Skin epidermis (tissue), 12 donors: ENCODE results near the gene MMEL1.
"Not testable (repeated sequence)": the region's sequence is repeated elsewhere in the genome, so short reads cannot be mapped to it uniquely, and the experiment has no call there.

Source experiments
- H3K27ac ChIP-seq, 21 experiments: fragments of 200-600 bp; sonication (generic) in 11 of 21; one replicate each; pipeline ENCODE4 v1.5.0; 2020; ENCODE audit warnings: mild to moderate bottlenecking in 3 of 21, inconsistent platforms in 2 of 21, moderate library complexity in 2 of 21
- H3K4me3 ChIP-seq, 7 experiments: fragments of 200-600 bp; sonication (generic) in 2 of 7; one replicate each; pipeline ENCODE4 v1.5.0; 2020; ENCODE audit warnings: inconsistent platforms in 2 of 7, mild to moderate bottlenecking in 2 of 7, moderate library complexity in 1 of 7

The MMEL1 gene

DNA sequence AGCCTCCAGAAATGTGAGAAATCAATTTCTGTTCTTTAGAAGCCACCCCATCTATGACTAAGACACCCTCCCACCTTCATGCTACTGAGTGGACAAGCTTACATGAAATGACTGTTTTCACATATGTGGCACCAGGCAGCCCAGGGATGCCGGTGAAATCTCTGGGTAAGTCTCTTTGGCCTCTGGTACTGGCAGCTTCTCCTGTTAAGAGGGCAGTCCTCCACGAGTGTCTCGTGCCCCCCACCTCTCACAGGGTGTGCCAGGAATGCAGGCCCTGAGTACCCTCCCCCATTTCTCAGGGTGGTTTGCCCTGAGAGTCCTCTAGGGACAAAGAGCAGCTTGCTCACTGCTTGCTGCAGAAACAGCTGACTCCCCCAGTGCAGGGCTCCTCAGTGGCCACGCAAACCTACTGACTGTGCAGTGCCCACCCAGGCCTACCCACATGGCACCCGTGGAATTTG lies 49.5 kb downstream of the MMEL1 start:
- no peak overlapping the region for H3K4me3 ChIP-seq
- H3K27ac ChIP-seq: peak overlapping the region in 9 of 21 experiments; percentile 26 to 99 (median 96)

- H3K27ac ChIP-seq: peak overlapping the region in 2 of 21 experiments; percentile 29 to 60
These were observed 50.4 kb downstream of the MMEL1 start for GRCh38 chr1:2582391-2582790.

DNA sequence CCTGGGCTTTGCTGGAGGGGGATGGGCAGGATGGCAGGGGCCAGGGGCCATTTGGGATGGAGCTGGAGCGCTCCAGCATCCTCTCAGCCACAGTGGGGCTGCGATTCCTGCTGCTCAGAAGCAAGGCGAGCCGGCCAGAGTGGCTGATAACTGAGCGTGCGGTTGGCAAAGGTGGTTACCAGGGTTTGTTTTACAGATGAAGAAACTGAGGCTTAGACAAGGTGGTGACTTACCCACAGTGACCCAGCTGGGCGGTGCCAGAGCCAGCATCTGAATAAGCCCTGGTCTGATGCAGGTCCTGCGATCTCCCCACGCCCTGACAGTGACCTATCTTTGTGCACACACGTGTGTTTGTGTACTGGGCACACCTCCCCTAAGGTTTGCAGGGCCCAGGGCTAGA lies 52.1 kb downstream of the MMEL1 start:
- H3K27ac ChIP-seq: peak overlapping the region in 1 of 21 experiments; percentile 24
- H3K4me3 ChIP-seq: no peak overlapping the region

More at GRCh38 chr1:2582391-2582790, 50.4 kb downstream of the MMEL1 start:
- no peak overlapping the region for H3K4me3 ChIP-seq

DNA sequence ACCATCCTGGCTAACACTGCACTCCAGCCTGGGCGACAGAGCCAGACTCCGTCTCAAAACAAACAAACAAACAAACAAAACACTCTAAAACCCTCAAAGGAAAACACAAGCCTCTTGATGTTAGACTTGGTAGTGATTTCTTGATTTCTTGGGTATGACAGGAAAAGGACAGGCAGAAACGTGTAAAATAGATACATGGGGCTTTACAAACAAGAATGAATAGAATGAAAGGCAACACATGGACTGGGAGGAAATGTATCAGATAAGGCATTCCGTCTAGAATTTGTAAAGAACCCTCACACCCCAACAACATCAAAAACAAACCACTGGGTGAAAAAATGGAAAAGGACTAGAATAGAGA lies 54.1 kb downstream of the MMEL1 start:
- Histone ChIP-seq H3K4me3 (no peak overlapping the region), H3K27ac (peak overlapping the region in 20 of 21 experiments; percentile 72 to 99 (median 86))

DNA sequence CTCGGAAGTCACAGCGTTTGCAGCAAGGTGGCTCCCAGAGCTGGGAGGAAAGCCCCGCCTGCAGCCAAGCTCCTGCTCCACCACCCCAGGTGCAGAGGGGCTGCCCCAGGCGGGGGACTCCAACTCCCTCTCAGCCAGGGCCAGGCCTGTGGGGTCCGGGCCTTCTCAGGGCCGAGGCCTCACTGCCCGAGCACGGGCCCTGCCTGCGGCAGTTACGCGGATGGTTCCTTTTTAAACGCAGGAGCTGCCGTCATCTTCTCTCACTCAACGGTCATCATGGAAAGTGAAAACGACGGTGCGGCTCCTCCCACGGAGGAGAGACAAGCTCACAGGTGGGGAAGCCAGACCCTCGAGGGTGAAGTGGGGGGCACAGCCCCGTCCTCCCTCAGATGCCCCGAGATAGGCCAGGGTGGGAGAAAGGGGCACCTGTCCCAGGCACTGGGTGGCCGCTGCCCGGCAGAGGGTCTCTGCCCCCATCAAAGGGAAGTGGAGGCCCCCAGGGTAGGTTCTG lies 55.2 kb downstream of the MMEL1 start:
- Histone ChIP-seq H3K27ac (peak overlapping the region; percentile 26 to 99 (median 85)), H3K4me3 (peak overlapping the region in 2 of 7 experiments; percentile 11 to 12)

GRCh38 chr1:2575801-2576663 lies 56.8 kb downstream of the MMEL1 start:
- Histone ChIP-seq H3K4me3 (no peak overlapping the region), H3K27ac (peak overlapping the region in 14 of 21 experiments; percentile 1 to 99 (median 54))

GRCh38 chr1:2574350-2574749 lies 58.5 kb downstream of the MMEL1 start:
- Histone ChIP-seq H3K27ac (no peak overlapping the region), H3K4me3 (no peak overlapping the region)

GRCh38 chr1:2573250-2573920 lies 59.4 kb downstream of the MMEL1 start:
- Histone ChIP-seq H3K4me3 (no peak overlapping the region), H3K27ac (no peak overlapping the region)

DNA sequence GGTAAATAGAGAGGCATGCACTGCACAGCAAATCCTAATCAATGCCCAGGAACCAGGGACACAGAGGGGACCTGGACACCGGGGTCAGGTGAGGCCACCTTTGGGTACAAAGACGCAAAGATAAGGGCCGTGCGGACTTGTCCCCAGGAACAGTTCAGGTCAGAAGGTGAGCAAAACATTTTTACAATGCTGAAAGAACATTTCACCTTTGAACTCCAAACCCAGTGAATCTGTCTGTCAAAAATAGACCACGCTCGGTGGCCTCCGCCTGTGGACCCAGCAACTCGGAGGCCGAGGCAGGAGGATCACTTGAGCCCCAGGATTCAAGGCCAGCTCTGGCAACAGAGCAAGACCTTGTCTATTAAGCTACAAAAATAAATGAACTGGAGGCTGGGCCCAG lies 61.5 kb downstream of the MMEL1 start:
- Histone ChIP-seq H3K27ac (no peak overlapping the region), H3K4me3 (no peak overlapping the region)

- Histone ChIP-seq H3K4me3 (no peak overlapping the region), H3K27ac (no peak overlapping the region)
These were observed 62.5 kb downstream of the MMEL1 start for GRCh38 chr1:2570332-2570731.

DNA sequence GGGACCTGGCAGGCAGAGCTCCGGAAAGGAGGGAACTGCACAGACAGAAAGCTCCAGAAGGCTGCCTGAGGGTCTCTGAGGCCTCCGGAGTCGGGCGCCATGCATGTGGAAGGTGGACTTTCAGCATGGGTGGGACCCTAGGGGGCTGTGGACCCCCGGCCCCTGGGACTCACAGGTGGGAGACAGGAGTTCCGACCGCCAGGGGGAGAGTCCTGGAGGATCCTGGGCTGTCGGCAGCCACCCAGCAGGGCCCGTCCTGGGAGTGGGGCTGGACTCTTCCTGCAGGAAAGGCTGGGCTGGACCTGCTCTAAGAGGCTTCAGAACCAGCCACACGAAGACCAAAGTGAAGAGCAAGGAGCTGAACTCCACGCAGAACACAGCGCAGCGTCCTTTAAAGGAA lies 63.1 kb downstream of the MMEL1 start:
- not testable (repeated sequence) for H3K27ac ChIP-seq, H3K4me3 ChIP-seq

- H3K27ac ChIP-seq: no peak overlapping the region
- H3K4me3 ChIP-seq: no peak overlapping the region
These were observed 63.8 kb downstream of the MMEL1 start for GRCh38 chr1:2569060-2569459.

GRCh38 chr1:2568187-2568816 lies 64.5 kb downstream of the MMEL1 start:
- H3K27ac ChIP-seq, H3K4me3 ChIP-seq: not testable (repeated sequence)

GRCh38 chr1:2567083-2567679 lies 65.6 kb downstream of the MMEL1 start:
- H3K4me3 ChIP-seq: no peak overlapping the region
- no peak overlapping the region for H3K27ac ChIP-seq

GRCh38 chr1:2566101-2567045 lies 66.4 kb downstream of the MMEL1 start:
- Histone ChIP-seq H3K27ac (no peak overlapping the region), H3K4me3 (no peak overlapping the region)

DNA sequence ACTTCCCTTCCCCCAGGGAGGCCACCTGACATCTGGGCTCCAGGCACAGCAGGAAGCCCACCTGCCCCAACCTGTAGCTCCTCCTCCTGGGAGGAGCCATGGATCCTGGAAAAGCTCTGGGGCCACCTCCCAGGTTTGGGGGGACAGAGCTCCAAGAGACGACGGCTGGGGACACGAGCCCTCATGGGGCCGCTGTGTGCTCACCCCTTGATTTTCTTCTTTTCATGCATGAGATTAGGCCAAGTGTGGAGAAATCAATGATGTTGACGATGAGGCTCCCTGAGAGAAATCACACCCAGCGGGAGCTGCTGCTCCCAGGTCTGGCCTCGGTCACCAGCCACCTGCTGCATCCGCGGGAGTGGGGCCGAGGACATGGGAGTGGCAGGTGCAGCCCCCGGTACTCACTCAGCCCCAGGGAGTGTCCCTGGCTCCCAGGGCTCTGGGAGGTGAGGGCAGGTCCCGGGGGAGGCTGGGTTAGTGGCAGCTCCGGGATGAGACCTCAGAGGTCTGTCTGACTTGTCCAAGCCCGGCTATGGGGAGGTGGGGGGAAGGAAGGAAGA lies 67.9 kb downstream of the MMEL1 start:
- no peak overlapping the region for H3K4me3 ChIP-seq
- no peak overlapping the region for H3K27ac ChIP-seq

GRCh38 chr1:2564006-2564814 lies 68.6 kb downstream of the MMEL1 start:
- H3K4me3 ChIP-seq: no peak overlapping the region
- no peak overlapping the region for H3K27ac ChIP-seq

DNA sequence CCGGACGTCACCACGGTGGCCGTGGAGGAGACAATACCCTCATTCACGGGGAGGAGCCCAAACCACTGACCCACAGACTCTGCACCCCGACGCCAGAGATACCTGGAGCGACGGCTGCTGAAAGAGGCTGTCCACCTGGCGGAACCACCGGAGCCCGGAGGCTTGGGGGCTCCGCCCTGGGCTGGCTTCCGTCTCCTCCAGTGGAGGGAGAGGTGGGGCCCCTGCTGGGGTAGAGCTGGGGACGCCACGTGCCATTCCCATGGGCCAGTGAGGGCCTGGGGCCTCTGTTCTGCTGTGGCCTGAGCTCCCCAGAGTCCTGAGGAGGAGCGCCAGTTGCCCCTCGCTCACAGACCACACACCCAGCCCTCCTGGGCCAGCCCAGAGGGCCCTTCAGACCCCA lies 69.6 kb downstream of the MMEL1 start:
- no peak overlapping the region for H3K27ac ChIP-seq
- H3K4me3 ChIP-seq: no peak overlapping the region
